ENCODE data around the gene ZBTB11.
"Not testable (repeated sequence)": the region's sequence is repeated elsewhere in the genome, so short reads cannot be mapped to it uniquely, and the experiment has no call there.

The ZBTB11 gene

DNA sequence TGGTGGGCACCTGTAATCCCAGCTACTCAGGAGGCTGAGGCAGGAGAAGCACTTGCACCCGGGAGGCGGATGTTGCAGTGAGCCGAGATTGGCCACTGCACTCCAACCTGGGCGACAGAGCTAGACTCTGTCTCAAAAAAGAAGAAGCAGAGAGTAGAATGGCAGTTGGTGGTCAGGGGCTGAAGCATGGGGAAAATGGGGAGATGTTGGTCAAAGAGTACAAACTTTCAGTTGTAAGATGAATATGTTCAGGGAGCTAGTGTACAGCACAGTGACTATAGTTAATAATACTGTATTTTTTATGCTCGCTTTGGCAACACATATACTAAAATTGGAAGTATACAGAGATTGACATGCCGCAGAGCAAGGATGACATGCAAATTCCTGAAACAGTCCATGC lies 61.4 kb downstream of the ZBTB11 start:
- DNase-seq (ENCODE audit: low read depth in 2 of 2): no peak

DNA sequence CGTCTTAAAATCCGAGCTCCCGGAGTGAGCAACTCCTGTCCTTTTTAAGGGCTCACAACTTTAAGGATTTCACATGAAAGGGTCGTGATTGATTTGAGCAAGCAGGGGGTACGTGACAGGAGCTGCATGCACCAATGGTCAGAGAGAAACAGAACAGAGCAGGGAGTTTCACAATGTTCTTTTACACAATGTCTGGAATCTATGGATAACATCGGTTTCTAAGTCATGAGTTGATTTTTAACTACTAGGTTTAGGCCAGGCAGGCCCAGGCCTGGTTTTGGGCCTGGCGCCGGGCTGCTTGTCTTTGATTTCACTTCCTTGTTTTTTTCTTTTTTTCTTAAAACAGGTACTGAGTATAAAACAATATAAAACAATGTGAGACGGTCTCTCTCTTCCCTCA lies 63.9 kb downstream of the ZBTB11 start:
- DNase-seq (ENCODE audit: low read depth in 2 of 2): not testable (repeated sequence)

DNA sequence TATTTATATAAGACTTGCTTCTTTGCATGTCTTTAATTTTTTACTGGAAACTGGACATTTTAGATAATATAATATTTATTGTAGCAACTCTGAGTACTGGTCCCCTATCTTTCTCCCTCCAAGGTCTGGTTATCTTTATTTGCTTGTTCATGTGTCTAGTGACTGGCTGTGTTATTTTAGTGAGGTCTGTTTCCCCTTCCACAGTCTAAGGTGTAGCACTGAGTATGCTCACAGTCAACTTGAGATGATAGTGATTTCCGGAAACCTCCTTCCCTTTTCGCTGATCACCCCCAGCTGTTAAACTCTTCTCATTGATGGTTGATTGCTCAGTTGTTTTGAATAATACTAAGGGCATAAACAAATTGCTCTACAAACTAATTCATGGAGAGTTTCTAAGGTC lies 65.9 kb downstream of the ZBTB11 start:
- no peak for DNase-seq (ENCODE audit: low read depth in 2 of 2)

DNA sequence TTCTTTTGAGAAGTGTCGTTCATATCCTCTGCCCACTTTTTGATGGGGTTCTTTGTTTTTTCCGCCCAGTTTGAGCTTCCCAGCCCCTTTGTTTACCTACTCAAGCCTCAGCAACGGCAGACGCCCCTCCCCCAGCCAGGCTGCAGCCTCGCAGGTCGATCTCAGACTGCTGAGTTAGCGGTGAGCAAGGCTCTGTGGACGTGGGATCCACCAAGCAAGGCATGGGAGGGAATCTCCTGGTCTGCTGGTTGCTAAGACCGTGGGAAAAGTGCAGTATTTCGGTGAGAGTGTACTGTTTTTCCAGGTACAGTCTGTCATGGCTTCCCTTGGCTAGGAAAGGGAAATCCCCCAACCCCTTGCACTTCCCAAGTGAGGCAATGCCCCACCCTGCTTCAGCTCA lies 71.5 kb downstream of the ZBTB11 start:
- not testable (repeated sequence) for DNase-seq (ENCODE audit: low read depth in 2 of 2)

DNA sequence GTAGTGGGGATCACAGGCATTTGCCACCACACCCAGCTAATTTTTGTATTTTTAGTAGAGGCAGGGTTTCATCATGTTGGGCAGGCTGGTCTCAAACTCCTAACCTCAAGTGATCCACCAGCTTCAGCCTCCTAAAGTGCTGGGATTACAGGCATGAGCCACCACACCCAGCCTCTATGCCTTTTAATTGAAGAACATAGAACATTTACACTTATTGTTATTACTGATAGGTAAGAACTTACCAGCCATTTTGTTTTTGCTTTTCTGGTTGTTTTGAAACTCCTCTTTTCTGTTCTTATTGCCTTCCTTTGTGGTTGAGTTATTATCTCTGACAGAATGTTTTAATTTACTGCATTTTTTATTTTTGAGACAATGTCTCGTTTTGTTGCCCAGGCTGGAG lies 73.7 kb downstream of the ZBTB11 start:
- DNase-seq (ENCODE audit: low read depth in 2 of 2): no peak

DNA sequence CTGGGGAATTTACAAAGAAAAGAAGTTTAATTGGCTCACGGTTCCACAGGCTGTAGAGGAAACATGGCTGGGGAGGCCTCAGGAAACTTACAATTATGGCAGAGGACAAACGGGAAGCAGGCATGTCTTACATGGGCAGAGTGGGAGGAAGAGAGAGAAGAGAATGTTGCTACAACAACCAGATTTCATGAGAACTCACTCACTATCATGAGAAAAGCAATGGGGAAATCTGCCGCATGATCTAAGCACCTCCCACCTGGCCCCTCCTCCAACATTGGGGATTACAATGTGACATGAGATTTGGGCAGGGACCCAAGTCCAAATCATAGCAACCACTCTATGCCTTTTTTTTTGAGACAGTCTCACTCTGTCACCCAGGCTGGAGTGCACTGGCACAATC lies 74.2 kb downstream of the ZBTB11 start:
- no peak for DNase-seq (ENCODE audit: low read depth in 2 of 2)

Measured in stimulated activated CD8-positive, alpha-beta memory T cell treated with anti-CD3 and anti-CD28 coated beads, Interleukin-7, amount 100 ng/mL, for 4 hours (primary cell).